Cardiac muscle cell (in vitro differentiated cells and primary cell): ENCODE data around the gene NRN1L. TPM values are rescaled to one million over a fixed set of nuclear protein-coding genes. Genes with fewer than 3 reads are reported as not detected.
"Not testable (repeated sequence)": the region's sequence is repeated elsewhere in the genome, so short reads cannot be mapped to it uniquely, and the experiment has no call there.

Source experiments
- DNase-seq, 2 donors: peaks; one replicate each; pipeline versions ENCODE4 v3.0.0 to v3.0.0-alpha.2; 2010 to 2017; ENCODE audit warnings: low read depth in 1 of 2, low spot score in 1 of 2
- H3K27ac ChIP-seq: fragments of 200-600 bp; sonication (generic); 2 replicates; pipeline ENCODE4 v1.5.1; 2016
- H3K27me3 ChIP-seq: fragments of 200-600 bp; sonication (generic); 2 replicates; pipeline ENCODE4 v1.6.0; 2016; ENCODE audit warnings: control low read depth
- H3K36me3 ChIP-seq: fragments of 200-600 bp; sonication (generic); 2 replicates; pipeline ENCODE4 v1.5.1; 2016; ENCODE audit warnings: control low read depth
- H3K4me1 ChIP-seq: fragments of 200-600 bp; sonication (generic); 2 replicates; pipeline ENCODE4 v1.8.1; 2017; ENCODE audit warnings: low read depth, mild to moderate bottlenecking, mixed run types
- H3K4me3 ChIP-seq: fragments of 200-600 bp; sonication (generic); 2 replicates; pipeline ENCODE4 v1.5.1; 2016; ENCODE audit warnings: mild to moderate bottlenecking
- H3K9me3 ChIP-seq: fragments of 200-600 bp; sonication (generic); 2 replicates; pipeline ENCODE4 v1.5.1; 2017; ENCODE audit warnings: low read depth, mild to moderate bottlenecking, control low read depth
- polyA plus RNA-seq: library from polyadenylated mRNA; unstranded; fragments of >200 nt; fragmentation: Nextera tagmentation; extraction: Ambion mirVana; gene quantifications from 2 replicates; pipeline ENCODE4 v1.2.1, GENCODE V29; 2016
- total RNA-seq: library from RNA; depleted of rRNA; stranded (reverse); fragments of >200 nt; gene quantifications from 2 replicates; pipeline ENCODE4 v1.2.3, GENCODE V29; 2016
- TF ChIP-seq, protein P1 (sequence below): IDR thresholded peaks from 2 replicates; pipeline ENCODE4 v1.5.1; 2012; ENCODE audit warnings: low read depth, mild to moderate bottlenecking, low read length

NRN1L gene
- total and polyA plus RNA-seq, 2 experiments from 2014 or later, result 0.73 to 4.8 TPM

DNA sequence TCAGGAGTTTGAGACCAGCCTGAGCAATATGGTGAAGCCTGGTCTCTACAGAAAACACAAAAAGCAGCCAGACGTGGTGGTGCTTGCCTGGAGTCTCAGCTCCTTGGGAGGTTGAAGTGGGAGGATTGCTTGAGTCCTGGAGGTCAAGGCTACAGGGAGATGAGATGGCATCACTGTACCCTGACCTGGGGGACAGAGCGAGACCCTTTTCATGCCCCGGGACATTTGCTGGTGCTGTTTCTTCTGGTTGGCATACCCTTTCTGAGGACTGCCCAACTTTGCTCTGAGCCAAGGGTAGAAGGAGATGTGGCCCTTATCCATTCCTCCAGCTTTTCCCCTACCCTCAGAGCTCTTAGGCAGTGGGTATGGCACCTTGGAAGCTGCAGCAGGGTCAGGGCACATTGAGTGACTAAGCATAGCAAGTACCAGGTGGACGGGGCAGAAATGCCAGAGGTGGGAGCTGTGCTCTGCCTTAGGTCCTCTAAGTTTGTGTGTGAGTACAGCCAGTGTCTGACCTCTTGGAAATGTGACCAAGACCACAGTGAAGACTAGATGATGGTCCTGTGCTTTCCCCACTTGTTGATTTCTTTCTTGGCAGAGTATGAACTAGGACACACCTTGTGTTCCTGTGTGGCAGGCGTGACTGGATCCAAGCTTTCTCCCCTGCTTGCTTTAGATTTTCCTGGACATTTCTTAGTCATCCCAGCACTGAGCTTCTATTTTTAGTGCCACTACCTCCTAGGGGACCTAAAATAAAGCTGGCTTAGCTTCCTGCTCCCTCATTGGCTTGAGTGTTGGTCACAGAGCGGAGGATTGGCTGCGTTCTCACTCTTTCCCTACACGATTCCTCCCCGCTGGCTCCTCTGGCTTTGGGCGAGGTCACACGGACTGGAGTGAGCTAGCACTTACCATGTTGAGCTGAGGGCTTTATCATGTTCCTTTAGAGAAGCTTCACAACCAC is 21.8 kb upstream of the NRN1L start:
- TF ChIP-seq, protein P1, sequence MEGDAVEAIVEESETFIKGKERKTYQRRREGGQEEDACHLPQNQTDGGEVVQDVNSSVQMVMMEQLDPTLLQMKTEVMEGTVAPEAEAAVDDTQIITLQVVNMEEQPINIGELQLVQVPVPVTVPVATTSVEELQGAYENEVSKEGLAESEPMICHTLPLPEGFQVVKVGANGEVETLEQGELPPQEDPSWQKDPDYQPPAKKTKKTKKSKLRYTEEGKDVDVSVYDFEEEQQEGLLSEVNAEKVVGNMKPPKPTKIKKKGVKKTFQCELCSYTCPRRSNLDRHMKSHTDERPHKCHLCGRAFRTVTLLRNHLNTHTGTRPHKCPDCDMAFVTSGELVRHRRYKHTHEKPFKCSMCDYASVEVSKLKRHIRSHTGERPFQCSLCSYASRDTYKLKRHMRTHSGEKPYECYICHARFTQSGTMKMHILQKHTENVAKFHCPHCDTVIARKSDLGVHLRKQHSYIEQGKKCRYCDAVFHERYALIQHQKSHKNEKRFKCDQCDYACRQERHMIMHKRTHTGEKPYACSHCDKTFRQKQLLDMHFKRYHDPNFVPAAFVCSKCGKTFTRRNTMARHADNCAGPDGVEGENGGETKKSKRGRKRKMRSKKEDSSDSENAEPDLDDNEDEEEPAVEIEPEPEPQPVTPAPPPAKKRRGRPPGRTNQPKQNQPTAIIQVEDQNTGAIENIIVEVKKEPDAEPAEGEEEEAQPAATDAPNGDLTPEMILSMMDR, result no peak
- Histone ChIP-seq H3K4me3 (no peak overlapping the region), H3K4me1 (peaks cover 8% of the 10 kb centered on the region), H3K9me3 (no peaks in the 10 kb centered on the region), H3K27me3 (no peaks in the 10 kb centered on the region), H3K27ac (peak overlapping the region; percentile 65), H3K36me3 (peaks cover 11% of the 10 kb centered on the region)
- DNase-seq, result peak; percentile 60 to 68

GRCh38 chr16:67864044-67864443 is 20.6 kb upstream of the NRN1L start:
- H3K9me3 ChIP-seq, H3K27me3 ChIP-seq, DNase-seq, H3K27ac ChIP-seq, H3K4me3 ChIP-seq, H3K4me1 ChIP-seq: not testable (repeated sequence)
- peaks cover 18% of the 10 kb centered on the region for H3K36me3 ChIP-seq

DNA sequence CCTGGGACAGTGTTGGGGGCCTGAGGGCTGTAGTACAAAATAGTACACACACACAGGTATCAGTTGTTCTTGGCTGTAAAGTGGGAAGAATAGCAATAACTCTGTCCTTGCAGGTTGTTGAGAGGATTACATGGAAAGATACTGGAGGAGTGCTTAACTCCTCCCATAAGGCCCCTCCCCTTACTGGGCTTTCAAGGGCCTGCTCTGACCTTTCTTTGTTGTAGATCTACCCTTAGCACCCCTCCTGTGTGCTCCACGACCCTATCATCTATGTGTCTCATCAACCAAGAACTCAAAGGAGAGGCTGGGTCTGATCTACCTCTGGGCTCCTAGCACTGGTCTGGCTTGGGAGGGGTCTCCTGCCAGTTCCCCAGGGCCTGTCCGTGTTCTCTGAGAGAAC is 20.1 kb upstream of the NRN1L start:
- TF ChIP-seq, protein P1, result no peak
- Histone ChIP-seq H3K9me3 (no peaks in the 10 kb centered on the region), H3K27ac (no peak overlapping the region), H3K27me3 (no peaks in the 10 kb centered on the region), H3K4me3 (no peak overlapping the region), H3K4me1 (peaks cover 8% of the 10 kb centered on the region), H3K36me3 (peaks cover 18% of the 10 kb centered on the region)
- DNase-seq, result no peak

- H3K27ac ChIP-seq, result no peak overlapping the region
- DNase-seq, result peak; percentile 31 to 57
- H3K36me3 ChIP-seq, result peaks cover 22% of the 10 kb centered on the region
- H3K4me1 ChIP-seq, result peaks cover 8% of the 10 kb centered on the region
- TF ChIP-seq, protein P1, result peak; percentile 48
- no peak overlapping the region for H3K4me3 ChIP-seq
- no peaks in the 10 kb centered on the region for H3K9me3 ChIP-seq
- H3K27me3 ChIP-seq, result no peaks in the 10 kb centered on the region
These were observed 19.4 kb upstream of the NRN1L start for GRCh38 chr16:67865318-67865717.

- Histone ChIP-seq H3K4me1 (no peaks in the 10 kb centered on the region), H3K27me3 (no peaks in the 10 kb centered on the region), H3K36me3 (peaks cover 31% of the 10 kb centered on the region), H3K9me3 (no peaks in the 10 kb centered on the region), H3K27ac (no peak overlapping the region), H3K4me3 (no peak overlapping the region)
- TF ChIP-seq, protein P1, result no peak
- DNase-seq, result no peak
These were observed 16.4 kb upstream of the NRN1L start for GRCh38 chr16:67868290-67868689.

- H3K27me3 ChIP-seq, result no peaks in the 10 kb centered on the region
These were observed 15.0 kb upstream of the NRN1L start for GRCh38 chr16:67869653-67870052.

More at GRCh38 chr16:67869653-67870052, 15.0 kb upstream of the NRN1L start:
- Histone ChIP-seq H3K27ac (no peak overlapping the region), H3K9me3 (no peaks in the 10 kb centered on the region), H3K36me3 (peaks cover 31% of the 10 kb centered on the region), H3K4me3 (no peak overlapping the region), H3K4me1 (peaks cover 4% of the 10 kb centered on the region)
- DNase-seq, result no peak
- TF ChIP-seq, protein P1, result no peak
